NCI-H524 treated with DMSO at 0.1 percent for 48 hours (cell line): Measurements from ENCODE around the gene MYH11.
"Not testable (repeated sequence)": the region's sequence is repeated elsewhere in the genome, so short reads cannot be mapped to it uniquely, and the experiment has no call there.

Source experiments
- DNase-seq: peaks from one replicate; lab custom pipeline; 2025; lab: John Stamatoyannopoulos, UW

MYH11 gene

GRCh38 chr16:15708997-15709396 is 147.8 kb downstream of the MYH11 start:
- no peak for DNase-seq

DNA sequence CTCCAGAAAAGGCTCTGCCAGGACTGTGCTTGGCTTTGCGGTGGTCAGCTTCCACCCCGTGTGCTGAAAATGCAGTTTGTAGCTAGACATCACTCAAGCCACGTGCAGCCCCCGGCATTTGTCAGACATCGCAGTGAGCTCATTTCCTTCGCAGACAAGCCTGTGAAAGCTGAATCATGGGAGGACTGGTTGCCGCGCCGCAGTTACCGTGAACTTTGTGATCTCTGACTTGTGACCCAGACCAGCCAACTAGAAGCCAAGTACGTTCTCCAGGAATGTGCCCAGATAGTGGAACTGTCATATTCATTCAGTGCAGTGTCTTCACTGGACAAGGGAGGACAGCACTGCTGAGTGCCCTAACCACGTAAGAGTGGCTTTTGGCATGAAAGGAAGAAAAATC is 148.7 kb downstream of the MYH11 start:
- no peak for DNase-seq

- no peak for DNase-seq
Observed at GRCh38 chr16:15707332-15707731, 149.5 kb downstream of the MYH11 start.

GRCh38 chr16:15705064-15705565 is 151.7 kb downstream of the MYH11 start:
- DNase-seq = no peak

DNA sequence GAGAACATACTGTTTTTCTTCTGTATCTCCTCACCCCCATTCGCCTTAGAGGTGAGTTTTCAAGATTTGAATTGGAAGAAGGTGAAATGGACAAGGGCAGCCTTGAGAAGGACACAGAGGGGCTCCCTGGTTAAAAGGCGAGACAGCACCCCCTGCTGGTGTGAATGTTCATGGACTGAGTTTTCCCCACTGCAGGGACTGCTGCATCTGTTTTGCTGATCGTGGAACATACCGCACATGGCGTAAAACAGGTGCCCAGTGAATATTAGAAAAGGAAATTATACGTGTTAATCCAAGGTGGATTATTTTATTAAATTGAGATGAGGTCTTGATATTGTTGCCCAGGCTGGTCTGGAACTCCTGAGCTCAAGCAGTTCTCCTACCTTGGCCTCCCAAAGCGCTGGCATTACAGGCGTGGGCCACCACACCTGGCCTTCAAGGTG is 152.3 kb downstream of the MYH11 start:
- no peak for DNase-seq

- DNase-seq = no peak
Observed at GRCh38 chr16:15703029-15703736, 153.6 kb downstream of the MYH11 start.

DNA sequence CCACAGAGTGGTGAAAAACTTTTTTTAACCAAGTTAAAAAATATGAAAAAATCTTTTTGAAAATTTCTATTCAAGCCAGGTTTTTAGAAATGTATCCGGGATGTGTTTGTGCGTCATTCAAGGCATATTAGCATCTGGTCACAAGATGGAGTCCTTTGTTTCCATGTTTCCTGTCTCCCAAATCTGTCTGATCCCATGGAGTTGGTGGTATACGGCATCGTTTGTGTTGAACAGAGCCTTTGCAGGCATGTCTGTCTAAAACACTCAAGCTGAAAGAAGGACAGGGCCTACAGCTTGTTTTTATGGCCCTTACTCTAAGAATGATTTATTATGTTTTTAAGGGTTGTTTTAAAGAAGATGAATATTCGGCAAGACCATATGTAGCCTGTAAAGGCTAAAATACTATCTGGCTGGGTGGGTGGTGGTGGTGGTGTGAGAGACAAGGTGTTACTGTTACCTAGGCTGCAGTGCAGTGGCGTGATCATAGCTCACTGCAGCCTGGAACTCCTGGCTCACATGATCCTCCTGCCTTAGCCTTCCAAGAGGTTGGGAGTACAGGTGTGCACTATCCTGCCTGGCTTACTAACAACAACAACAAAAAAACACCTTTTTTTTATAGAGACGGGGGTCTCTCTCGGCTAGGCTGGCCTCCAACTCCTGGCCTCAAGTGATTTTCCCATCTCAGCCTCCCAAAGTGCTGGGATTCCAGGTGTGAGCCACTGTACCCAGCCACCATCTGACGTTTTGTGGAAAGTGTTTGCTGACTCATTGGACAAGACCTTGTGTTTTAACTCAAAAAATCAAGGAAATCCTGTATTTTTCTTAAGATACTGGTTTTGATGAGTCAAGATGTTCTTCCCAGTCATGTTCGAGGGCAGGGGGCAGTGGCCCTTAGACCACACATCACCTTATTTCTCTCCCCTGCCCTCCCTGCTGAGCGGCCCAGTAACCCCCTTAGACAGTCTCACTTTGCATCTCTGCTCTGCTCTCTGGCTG is 154.6 kb downstream of the MYH11 start:
- no peak for DNase-seq

DNA sequence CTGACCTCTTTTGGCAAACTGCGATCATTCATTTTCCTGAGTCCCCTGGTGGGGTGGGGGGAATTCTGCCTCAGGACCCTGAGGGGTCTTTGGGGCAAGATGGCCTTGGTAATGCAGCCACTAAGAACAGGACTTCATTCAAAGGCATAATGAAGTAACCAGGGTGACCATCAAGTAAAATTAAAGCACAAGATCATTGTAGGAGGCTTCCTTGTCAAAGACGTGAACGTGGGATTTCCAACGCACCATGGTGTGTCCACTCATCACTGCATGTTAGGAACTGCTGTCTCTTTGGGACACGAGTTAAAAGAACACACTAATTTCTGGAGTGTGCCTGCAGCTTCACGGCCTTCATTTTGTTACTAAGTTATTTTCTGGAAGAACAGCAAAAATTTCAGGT is 155.5 kb downstream of the MYH11 start:
- DNase-seq = no peak

GRCh38 chr16:15699819-15700218 is 157.0 kb downstream of the MYH11 start:
- DNase-seq = no peak

GRCh38 chr16:15694499-15694898 is 162.3 kb downstream of the MYH11 start:
- DNase-seq = no peak

DNA sequence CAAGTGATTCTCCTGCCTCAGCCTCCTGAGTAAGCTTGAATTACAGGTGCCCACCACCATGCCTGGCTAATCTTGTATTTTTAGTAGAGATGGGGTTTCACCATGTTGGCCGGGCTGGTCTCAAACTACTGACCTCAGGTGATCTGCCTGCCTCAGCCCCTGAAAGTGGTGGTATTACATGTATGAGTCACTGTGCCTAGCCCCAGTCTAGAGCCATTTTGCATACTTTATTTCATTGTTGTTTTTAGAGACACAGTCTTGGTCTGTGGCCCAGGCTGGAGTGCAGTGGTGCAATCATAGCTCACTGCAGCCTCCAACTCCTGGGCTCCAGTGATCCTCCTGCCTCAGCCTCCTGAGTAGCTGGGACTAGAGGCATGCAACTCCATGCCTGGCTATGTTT is 164.3 kb downstream of the MYH11 start:
- not testable (repeated sequence) for DNase-seq

- DNase-seq = no peak
Observed at GRCh38 chr16:15691046-15691445, 165.8 kb downstream of the MYH11 start.

DNA sequence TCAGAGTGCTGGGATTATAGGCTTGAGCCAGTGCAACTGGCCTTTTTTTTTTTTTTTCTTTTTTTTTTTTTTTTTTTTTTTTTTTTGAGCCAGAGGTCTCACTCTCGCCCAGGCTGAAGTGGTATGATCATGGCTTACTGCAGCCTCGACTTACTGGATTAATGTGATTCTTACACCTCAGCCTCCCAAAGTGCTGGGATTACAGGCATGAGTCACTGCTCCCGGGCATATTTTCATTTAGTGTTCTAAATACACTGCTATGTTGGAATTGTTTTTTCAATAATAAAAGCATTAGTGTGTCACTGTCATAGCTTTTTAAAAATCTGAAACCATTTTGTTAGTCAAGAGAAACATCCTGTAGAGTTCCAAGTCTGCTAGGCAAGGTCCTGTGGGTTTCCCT is 166.5 kb downstream of the MYH11 start:
- no peak for DNase-seq

- no peak for DNase-seq
Observed at GRCh38 chr16:15689290-15689689, 167.5 kb downstream of the MYH11 start.

GRCh38 chr16:15686287-15686686 is 170.5 kb downstream of the MYH11 start:
- DNase-seq = no peak

DNA sequence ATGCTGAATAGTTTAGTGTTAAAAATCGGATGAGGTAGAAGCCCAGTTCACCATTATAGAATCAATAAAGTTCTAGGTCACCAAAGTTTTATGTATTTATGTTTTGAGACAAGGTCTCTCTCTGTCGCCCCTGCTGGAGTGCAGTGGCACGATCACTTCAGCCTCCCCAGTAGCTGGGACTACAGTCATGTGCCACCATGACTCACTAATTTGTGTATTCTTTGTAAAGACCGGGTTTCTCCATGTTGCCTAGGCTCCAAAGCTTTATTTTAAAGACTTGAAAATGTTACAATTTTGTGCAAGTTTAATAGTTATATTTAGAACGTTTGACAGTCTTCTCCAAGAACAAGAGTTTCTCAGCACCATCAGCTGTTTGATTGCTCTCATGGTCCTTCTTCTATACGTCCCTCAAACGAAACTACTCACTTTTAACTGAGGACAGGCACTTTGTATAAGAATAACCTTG is 174.7 kb downstream of the MYH11 start:
- no peak for DNase-seq

DNA sequence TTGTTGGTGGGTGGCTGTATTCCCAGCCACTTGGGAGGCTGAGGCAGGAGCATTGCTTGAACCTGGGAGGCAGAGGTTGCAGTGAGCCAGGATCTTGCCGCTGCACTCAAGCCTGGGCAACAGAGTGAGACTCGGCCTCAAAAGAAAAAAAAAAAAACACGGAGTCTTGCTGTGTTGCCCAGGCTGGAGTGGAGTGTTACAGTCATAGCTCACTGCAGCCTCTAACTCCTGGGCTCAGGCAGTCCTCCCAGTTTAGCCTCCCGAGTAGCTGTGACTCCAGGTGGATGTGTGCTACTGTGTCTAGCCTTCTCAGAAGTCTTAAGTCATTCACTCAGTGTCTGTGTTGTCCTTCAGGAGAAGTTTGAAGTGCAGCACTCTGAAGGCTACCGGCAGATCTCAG is 179.4 kb downstream of the MYH11 start:
- DNase-seq = no peak

GRCh38 chr16:15676506-15676905 is 180.3 kb downstream of the MYH11 start:
- DNase-seq = no peak

GRCh38 chr16:15674571-15674970 is 182.3 kb downstream of the MYH11 start:
- no peak for DNase-seq

GRCh38 chr16:15672514-15673167 is 184.2 kb downstream of the MYH11 start:
- no peak for DNase-seq

DNA sequence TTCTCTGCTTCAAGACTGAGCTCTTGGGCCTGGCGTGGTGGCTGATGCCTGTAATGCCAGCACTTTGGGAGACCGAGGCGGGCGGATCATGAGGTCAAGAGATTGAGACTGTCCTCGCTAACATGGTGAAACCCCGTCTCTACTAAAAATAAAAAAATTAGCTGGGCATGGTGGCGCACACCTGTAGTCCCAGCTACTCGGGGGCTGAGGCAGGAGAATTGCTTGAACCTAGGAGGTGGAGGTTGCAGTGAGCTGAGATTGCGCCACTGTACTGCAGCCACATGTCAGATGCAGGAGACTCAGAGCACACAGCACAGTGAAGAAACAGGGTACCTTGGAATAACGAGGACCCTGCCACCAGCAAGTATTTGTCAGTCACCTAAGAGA is 184.7 kb downstream of the MYH11 start:
- not testable (repeated sequence) for DNase-seq

GRCh38 chr16:15671530-15672117 is 185.2 kb downstream of the MYH11 start:
- DNase-seq = no peak
